K562 (cell line): ENCODE data around the gene TEX264.

Experiments
- ARID4B ChIP-seq: sonication (generic); formaldehyde crosslinking; IDR thresholded peaks from 2 replicates; pipeline ENCODE4 v1.8.0; 2022; ENCODE audit warnings: mild to moderate bottlenecking, missing genetic modification reagents
- E2F3 ChIP-seq: fragments of 250-450 bp; sonication (Bioruptor Pico); IDR thresholded peaks from 2 replicates; pipeline ENCODE4 v1.4.0; 2020; ENCODE audit warnings: mild to moderate bottlenecking
- EP300 ChIP-seq: IDR thresholded peaks from 2 replicates; pipeline ENCODE4 v1.6.1; 2012; ENCODE audit warnings: low read length, improper control_type of control experiment
- KHSRP ChIP-seq: fragments of 450-650 bp; IDR thresholded peaks from 2 replicates; pipeline ENCODE4 v1.6.1; 2017
- MCM2 ChIP-seq: fragments of 450-650 bp; IDR thresholded peaks from 2 replicates; pipeline ENCODE4 v1.6.1; 2017; ENCODE audit warnings: low read depth, mild to moderate bottlenecking
- POLR2A ChIP-seq: fragments of 450-650 bp; conservative IDR thresholded peaks from 2 replicates; pipeline ENCODE4 v1.6.1; 2016
- SREBF1 ChIP-seq: fragments of 150-350 bp; IDR thresholded peaks from 2 replicates; pipeline ENCODE4 v1.6.1; 2014; ENCODE audit warnings: antibody characterized with exemption, low read depth, low read length, borderline replicate concordance
- SREBF2 ChIP-seq: sonication (generic); formaldehyde crosslinking; IDR thresholded peaks from 2 replicates; pipeline ENCODE4 v1.4.0; 2020; ENCODE audit warnings: mild to moderate bottlenecking, missing genetic modification reagents
- TCF7 ChIP-seq: sonication (generic); IDR thresholded peaks from 2 replicates; pipeline ENCODE4 v1.6.1; 2016; ENCODE audit warnings: antibody characterized with exemption, borderline replicate concordance
- U2AF2 ChIP-seq: fragments of 200-400 bp; formaldehyde crosslinking; optimal IDR thresholded peaks from 2 replicates; pipeline ENCODE3; 2017; ENCODE audit warnings: low read depth, mild to moderate bottlenecking, low read length
- ZNF239 ChIP-seq: fragments of 250-450 bp; sonication (Bioruptor Pico); IDR thresholded peaks from 2 replicates; pipeline ENCODE4 v1.4.0; 2020; ENCODE audit warnings: mild to moderate bottlenecking
- ZNF274 ChIP-seq: IDR thresholded peaks from 2 replicates; pipeline ENCODE4 v1.6.1; 2011; ENCODE audit warnings: low read depth, mild to moderate bottlenecking, low read length, moderate library complexity, borderline replicate concordance
- ZNF830 ChIP-seq: fragments of 250-450 bp; sonication (Bioruptor Pico); IDR thresholded peaks from 2 replicates; pipeline ENCODE4 v1.5.0; 2021; ENCODE audit warnings: mild to moderate bottlenecking

DNA sequence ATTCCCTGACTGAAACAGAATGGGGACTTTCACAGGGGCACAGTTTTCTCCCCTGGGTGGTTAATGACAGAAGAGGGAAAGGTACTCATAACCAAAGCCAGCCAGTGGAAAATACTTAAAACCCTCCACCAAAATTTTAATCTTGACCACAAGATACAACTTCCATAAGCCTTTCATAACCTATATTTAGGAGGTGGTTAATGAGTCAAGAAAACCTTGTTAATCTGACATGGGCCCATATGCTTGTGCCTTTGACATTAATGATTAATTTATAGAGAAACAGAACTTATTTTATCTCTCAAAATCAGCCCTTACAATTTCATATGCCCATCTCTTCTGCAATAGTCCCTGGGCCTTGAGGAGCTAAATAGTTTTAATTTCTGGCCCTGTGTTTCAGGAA lies 76.8 kb downstream of the TEX264 start:
- no peak for TF ChIP-seq POLR2A
- no peak for TF ChIP-seq EP300
- TF ChIP-seq SREBF2 (CRISPR knock-in tag) = no peak
- TF ChIP-seq ZNF830 (CRISPR knock-in tag) = no peak
- no peak for TF ChIP-seq ZNF239 (CRISPR knock-in tag)
- no peak for TF ChIP-seq U2AF2
- TF ChIP-seq ZNF274 = no peak
- no peak for TF ChIP-seq TCF7
- no peak for TF ChIP-seq KHSRP
- TF ChIP-seq E2F3 (CRISPR knock-in tag) = no peak
- no peak for TF ChIP-seq MCM2
- TF ChIP-seq ARID4B = no peak
- TF ChIP-seq SREBF1 = no peak
